Measurements from ENCODE around the gene ADAMTS6.
A peak's percentile ranks its signal among the peaks of the same experiment; 100 is the strongest.
"Not testable (repeated sequence)": the region's sequence is repeated elsewhere in the genome, so short reads cannot be mapped to it uniquely, and the experiment has no call there.

ADAMTS6 gene, protein sequence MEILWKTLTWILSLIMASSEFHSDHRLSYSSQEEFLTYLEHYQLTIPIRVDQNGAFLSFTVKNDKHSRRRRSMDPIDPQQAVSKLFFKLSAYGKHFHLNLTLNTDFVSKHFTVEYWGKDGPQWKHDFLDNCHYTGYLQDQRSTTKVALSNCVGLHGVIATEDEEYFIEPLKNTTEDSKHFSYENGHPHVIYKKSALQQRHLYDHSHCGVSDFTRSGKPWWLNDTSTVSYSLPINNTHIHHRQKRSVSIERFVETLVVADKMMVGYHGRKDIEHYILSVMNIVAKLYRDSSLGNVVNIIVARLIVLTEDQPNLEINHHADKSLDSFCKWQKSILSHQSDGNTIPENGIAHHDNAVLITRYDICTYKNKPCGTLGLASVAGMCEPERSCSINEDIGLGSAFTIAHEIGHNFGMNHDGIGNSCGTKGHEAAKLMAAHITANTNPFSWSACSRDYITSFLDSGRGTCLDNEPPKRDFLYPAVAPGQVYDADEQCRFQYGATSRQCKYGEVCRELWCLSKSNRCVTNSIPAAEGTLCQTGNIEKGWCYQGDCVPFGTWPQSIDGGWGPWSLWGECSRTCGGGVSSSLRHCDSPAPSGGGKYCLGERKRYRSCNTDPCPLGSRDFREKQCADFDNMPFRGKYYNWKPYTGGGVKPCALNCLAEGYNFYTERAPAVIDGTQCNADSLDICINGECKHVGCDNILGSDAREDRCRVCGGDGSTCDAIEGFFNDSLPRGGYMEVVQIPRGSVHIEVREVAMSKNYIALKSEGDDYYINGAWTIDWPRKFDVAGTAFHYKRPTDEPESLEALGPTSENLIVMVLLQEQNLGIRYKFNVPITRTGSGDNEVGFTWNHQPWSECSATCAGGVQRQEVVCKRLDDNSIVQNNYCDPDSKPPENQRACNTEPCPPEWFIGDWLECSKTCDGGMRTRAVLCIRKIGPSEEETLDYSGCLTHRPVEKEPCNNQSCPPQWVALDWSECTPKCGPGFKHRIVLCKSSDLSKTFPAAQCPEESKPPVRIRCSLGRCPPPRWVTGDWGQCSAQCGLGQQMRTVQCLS (N-terminal part only)

DNA sequence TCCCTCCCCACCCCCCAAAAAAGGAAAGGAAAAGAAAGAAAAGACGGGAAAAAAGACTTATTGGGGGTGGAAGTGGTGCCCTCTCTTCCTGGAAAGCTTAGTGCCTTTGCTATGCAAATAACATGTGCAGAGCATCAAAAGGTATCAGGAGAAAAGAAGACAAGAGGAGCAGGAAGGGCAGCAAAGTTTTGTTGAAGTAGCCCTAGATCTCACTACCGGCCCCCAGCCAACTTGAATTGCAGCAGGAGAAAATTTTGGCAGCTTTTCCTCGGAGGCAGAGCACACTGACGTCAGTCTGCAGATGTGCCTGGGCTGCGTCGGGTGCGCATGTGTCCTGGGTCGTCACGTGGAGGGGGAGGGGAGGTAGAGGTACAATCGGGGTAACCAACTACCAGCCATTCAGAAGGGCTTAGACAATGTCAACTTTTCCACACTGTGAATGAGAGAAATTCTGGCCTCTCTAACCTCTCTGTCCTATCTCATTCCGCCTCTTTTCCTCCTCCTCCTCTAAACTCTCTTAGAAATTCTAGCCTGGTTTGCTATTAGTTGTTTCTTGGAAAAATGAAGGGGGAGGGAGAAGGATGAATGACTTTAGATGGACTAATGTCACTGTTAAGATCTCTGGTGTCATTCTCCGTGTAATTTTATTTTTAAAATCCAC lies at the start of gene ADAMTS6:
Gene ADAMTS6, minus strand, starts transcription at position 286 of the 661 bp plus-strand sequence. CDS start 8,247 bp downstream, outside the sequence.
- peak within 1 kb of the TSS; percentile 35 to 66 (median 46) for H3K4me3 ChIP-seq
- peak within 1 kb of the TSS; percentile 43 to 88 (median 75) for H3K27ac ChIP-seq

DNA sequence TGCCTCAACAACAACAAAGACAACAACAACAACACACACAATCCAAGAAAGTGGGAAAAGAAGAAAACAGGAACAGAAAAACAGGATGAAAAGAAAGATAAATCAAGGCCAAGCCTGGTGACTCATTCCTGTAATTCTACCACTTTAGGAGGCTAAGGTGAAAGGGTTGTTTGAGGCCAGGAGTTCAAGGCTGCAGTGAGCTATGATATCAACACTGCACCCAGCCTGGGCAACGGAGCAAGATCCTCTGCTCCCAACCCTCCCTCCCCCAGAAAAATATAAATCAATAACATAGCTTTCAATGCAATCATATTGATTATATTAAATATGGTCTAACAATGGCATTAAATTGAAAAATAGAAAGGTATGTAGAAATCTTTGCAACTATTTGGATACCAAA lies 49.2 kb upstream of the ADAMTS6 start:
- no peak overlapping the region for H3K27ac ChIP-seq
- H3K4me3 ChIP-seq, result no peak overlapping the region

DNA sequence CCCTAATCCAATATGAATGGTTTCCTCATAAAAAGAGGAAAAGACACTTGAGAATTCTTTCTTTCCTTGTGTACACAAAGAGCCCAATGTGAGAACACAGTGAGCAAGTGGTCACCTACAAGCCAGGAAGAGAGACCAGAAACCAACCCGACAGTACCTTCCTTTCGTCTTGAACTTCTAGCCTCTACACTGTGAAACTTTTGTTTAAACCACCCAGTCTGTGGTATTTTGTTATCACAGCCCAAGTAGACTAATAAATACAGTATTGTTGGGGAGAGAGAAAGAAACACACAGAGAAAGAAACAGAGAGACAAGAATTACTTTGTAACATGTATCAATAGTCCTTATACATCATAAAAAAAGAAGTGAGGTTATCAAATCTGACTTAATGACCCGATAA lies 44.0 kb upstream of the ADAMTS6 start:
- no peak overlapping the region for H3K27ac ChIP-seq
- H3K4me3 ChIP-seq, result no peak overlapping the region

DNA sequence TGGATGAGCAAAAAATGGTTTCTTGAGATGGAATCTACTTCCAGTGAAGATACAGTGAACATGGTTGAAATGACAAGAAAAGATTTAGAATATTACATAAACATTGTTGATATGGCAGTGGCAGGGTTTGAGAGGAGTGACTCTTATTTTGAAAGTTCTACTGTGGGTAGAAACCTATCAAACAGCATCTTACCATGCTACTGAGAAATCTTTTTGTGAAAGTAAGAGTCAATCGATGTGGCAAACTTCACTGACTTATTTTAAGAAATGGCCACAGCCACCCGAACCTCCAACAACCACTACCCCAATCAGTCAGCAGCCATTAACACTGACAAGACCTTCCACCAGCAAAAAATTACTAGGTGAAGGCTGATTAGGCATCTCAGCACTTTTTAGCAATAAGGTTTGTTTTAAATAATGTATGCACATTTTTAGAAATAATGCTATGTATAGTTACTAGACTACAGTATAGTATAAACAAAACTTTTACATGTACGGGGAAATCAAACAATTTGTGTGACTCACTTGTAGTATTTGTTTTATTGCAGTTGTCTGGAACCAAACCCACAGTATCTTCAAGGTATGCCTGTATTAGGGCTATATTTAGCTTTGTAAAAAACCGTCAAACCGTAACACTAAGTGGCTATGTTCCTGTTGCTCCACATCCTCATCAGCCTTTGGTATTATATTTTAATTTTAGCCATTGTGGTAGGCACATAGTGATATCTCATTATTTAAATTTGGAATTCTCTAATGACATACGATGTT lies 30.6 kb upstream of the ADAMTS6 start:
- Histone ChIP-seq H3K4me3 (no peak overlapping the region), H3K27ac (no peak overlapping the region)

GRCh38 chr5:65508978-65509377 lies 27.3 kb upstream of the ADAMTS6 start:
- no peak overlapping the region for H3K27ac ChIP-seq
- no peak overlapping the region for H3K4me3 ChIP-seq

DNA sequence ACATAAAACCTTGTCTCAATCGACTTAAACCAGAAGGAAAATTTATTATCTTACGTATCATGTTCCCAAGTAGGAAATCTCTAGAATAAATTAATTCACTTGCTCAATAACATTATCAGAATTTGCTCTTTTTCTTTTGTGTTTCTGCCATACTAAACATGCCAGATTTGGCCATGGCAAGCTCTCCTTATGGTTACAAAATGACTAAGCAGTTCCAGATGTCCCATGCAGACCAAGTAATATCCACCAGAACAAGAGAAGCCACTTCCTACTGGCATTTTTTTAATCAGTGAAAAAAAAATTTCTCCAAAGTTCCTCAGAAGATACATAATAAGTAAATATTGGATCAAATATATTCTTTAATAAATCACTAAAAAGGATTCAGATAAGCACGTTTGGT lies 25.2 kb upstream of the ADAMTS6 start:
- H3K4me3 ChIP-seq, result no peak overlapping the region
- no peak overlapping the region for H3K27ac ChIP-seq

DNA sequence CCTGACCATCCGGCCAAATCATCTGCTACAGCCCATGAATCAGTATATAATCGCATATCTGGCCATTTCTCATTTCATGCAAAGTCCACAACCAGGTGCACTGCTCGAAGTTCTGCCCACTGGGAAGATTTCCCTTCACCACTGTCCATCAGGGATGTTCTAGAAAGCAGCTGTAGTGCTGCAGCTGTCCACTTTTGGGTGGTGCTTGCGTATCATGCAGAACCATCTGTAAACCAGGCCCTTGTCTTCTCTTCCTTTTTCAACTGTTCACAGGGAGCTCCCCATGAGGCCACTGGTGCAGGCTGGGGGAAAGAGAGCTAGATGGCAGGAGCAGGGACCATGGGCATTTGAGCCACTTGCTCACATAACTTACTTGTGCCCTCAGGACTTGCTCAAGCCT lies 7.4 kb upstream of the ADAMTS6 start:
- Histone ChIP-seq H3K27ac (no peak overlapping the region), H3K4me3 (no peak overlapping the region)

GRCh38 chr5:65488038-65488687 lies 6.4 kb upstream of the ADAMTS6 start:
- H3K4me3 ChIP-seq, H3K27ac ChIP-seq: not testable (repeated sequence)

GRCh38 chr5:65486803-65487202 lies 5.1 kb upstream of the ADAMTS6 start:
- not testable (repeated sequence) for H3K4me3 ChIP-seq, H3K27ac ChIP-seq

DNA sequence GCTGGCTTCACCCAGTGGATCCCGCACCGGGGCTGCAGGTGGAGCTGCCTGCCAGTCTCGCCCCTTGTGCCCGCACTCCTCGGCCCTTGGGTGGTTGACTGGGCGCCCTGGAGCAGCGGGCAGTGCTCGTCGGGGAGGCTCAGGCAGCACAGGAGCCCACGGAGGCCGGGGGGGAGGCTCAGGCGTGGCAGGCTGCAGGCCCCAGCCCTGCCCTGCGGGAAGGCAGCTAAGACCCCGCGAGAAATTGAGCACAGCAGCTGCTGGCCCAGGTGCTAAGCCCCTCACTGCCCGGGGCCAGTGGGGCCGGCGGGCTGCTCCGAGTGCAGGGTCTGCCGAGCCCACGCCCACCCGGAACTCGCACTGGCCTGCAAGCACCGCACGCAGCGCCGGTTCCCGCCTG lies 3.7 kb upstream of the ADAMTS6 start:
- no peak overlapping the region for H3K4me3 ChIP-seq

GRCh38 chr5:65483546-65484346 lies 2.0 kb upstream of the ADAMTS6 start:
- H3K4me3 ChIP-seq, result peak overlapping the region in 4 of 7 experiments; percentile 44 to 66 (median 46)
- peak overlapping the region in 16 of 21 experiments; percentile 40 to 88 (median 78) for H3K27ac ChIP-seq

More for the DNA sequence above, 3.7 kb upstream of the ADAMTS6 start:
- no peak overlapping the region for H3K27ac ChIP-seq

GRCh38 chr5:65482736-65483545 lies 1.2 kb upstream of the ADAMTS6 start:
- H3K27ac ChIP-seq, result peak overlapping the region; percentile 40 to 88 (median 75)
- peak overlapping the region; percentile 35 to 66 (median 46) for H3K4me3 ChIP-seq

- Histone ChIP-seq H3K4me3 (peak overlapping the region; percentile 35 to 66 (median 46)), H3K27ac (peak overlapping the region; percentile 40 to 88 (median 75))
Measured at GRCh38 chr5:65482296-65482735, 596 bp upstream of the ADAMTS6 start.

DNA sequence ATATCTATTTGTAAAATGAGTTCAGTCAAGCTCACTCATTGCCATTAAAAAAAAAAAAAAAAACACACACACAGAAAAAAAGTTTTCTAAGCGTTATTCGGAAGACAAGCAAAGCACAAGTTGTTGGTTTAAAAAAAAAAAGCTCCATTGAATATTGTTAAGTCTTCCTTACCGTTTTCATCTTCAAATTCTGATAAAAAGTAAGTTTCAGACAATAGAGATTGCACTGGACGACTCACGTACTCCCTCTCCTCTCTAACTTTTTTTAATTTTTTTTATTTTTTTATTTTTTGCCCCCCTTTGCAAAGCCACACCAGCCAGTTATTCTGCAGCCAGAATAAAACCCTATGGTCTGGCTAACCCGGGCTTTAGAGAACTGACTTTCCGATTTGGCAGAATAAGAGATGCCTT lies 544 bp downstream of the ADAMTS6 start:
- Histone ChIP-seq H3K27ac (peak overlapping the region in 16 of 21 experiments; percentile 21 to 88 (median 74)), H3K4me3 (peak overlapping the region; percentile 35 to 66 (median 46))

GRCh38 chr5:65480306-65480865 lies 1.3 kb downstream of the ADAMTS6 start:
- peak overlapping the region; percentile 28 to 66 (median 35) for H3K4me3 ChIP-seq
- H3K27ac ChIP-seq, result peak overlapping the region in 14 of 21 experiments; percentile 14 to 88 (median 59)

GRCh38 chr5:65479527-65479926 lies 2.2 kb downstream of the ADAMTS6 start:
- peak overlapping the region in 4 of 21 experiments; percentile 55 to 88 (median 62) for H3K27ac ChIP-seq
- peak overlapping the region in 1 of 7 experiments; percentile 31 for H3K4me3 ChIP-seq

All from skin epidermis (tissue), 12 donors.